NCI-H526 treated with DMSO at 0.1 percent for 48 hours (cell line): ENCODE measurements around the gene ACTR1A.
"Not testable (repeated sequence)": the region's sequence is repeated elsewhere in the genome, so short reads cannot be mapped to it uniquely, and the experiment has no call there.

Source experiments
- DNase-seq: peaks from one replicate; lab custom pipeline; 2025; lab: John Stamatoyannopoulos, UW

ACTR1A gene

DNA sequence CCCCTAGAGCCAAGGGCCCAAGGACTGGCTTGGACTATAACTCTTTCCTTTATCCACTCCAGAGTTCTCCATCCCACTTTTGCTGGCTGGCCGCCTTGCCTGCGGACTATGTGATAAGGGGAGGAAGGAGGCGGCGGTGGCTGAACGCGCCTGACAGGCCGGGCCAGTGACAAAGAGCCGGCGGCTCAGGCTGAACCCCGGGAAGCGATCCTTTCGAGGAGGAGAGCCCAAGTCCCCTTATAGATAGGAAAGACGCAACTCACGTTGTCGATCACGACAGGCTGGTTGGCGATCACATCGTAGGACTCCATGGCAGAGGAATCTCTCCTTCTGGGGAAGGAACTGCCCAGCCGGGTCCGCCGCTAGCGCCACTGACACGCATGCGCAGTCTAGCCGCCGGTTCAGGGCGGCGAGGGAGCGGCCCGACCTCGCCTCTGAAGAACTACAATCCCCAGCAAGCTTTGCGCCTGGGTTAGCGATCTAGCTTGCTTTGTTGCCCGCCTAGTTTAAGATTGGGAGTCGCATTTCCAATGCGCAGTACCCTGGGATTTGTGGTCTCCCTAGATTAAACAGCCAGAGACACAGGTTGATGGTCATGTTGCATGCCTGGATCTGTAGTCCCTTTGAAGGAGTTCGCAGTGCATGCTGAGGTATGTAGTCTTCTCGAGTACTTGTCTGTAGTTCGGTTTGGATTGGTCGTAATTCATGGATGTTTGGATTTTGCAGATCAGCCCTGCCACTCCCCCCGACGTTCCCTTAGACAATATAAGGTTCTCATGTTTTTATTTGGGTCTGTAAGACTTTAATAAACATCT, at the start of gene ACTR1A:
Gene ACTR1A, minus strand, starts transcription at position 376 of the 815 bp plus-strand sequence. Its CDS starts 65 bp downstream, at position 311.
- peak; percentile 97 for DNase-seq

DNA sequence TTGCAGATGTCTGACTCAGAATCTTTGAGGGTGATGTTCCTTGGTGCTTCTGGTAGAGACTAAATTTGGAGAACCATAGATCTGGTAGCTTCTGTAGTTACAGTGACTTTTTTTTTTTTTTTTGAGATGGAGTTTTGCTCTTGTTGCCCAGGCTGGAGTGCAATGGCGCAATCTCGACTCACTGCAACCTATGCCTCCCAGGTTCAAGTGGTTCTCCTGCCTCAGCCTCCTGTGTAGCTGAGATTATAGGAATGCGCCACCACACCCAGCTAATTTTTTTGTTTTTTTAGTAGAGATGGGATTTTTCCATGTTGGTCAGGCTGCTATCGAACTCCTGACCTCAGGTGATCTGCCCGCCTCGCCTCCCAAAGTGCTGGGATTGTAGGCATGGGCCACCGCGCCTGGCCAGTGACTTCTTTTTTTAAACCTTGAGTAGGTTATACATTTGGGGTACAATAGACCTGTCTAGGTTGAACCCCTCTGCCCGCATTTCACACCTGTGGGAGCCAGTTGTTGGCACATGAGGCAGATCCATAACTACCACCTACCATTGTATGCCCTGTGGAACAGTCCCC, 48.2 kb upstream of the ACTR1A start:
- DNase-seq: no peak

DNA sequence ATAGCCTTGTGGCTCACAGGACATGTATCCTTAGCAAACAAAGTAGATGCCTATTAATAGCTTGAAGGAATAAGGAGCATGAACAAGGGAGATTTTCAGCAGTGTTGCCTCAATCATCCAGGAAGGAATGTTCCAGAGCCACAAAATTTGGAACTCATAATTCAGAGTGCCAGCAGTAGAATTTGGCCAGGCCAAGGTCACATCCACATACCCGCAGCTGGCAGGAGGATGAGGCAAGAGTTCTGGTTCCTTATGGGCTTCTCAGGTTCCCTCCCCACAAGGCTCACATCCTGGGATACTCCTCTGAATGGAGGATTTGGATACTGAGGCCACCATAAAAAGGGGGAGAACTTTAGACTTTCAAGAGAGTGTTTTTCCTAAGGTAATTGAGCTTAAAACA, 47.0 kb upstream of the ACTR1A start:
- no peak for DNase-seq

DNA sequence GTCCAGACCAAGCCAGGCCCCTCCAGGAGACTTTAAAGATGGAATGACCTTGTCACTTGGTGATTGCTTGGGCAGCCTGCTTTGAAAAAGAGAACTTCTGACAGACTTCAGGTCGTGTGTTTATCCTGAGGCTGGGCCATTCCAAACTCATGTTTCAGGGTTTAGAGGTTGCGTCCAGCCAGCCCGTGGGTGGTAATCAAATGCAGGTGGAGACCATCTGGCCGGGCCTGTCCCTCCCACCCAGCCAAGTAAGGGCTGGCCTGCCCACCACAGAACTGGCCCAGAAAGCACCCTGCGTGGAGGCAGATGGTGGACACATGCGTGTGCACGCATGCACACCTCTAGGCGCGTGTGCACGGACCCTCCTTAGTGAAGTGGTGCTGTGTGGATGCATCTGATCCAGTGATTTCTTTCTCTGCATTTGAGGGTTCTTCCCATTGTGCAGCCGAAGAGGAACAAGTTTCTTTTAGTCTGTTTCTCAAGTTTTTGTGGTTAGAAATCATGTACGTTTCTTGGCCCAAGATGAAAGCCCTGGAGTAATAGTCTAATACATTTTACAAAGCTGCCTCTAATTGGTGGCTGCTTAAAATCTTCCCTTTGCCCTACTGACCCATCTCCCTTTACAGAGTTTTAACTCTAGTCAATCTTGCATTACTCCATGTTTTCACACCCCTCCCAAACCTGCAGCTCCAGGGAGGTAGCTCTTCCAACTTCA, 44.3 kb upstream of the ACTR1A start:
- DNase-seq: no peak

DNA sequence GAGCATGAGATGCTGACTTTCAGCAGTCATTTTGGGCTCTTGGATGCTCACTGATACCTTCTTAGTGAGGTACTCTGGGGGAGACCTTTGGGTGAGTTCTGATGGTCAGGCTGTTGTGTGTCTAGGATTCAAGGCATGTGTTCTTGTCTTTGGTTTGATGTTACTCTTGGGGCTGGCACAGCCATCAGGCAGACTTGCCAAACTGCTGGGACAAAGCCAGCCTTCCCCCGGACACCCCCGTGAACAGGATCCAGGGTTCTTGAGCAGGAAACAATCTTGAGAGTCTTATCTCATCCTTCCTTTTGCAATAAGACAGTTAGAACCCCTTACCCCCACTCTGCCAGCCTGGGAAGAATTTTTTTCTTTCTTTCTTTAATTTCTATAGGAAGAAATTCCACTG, 43.5 kb upstream of the ACTR1A start:
- no peak for DNase-seq

DNA sequence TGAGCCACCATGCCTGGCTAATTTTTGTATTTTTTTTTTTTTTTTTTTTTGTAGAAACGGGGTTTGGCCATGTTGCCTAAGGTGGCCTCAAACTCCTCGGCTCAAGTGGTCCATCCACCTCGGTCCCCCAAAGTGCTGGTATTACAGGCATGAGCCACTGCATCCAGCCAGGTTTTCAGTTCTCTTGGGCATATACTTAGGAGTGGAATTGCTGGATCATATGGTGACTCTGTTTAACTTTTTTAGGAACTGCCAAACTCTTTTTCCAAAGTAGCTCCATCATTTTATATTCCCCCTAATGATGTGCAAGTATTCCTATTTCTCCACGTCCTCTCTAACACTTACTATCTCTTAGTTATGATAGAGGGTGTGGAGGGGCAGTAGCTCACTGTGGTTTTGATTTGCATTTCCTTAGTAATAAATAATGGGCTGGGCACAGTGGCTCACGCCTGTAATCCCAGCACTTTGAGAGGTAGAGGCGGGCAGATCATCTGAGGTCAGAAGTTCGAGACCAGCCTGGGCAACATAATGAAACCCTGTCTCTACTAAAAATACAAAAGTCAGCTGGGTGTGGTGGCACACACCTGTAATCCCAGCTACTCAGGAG, 42.9 kb upstream of the ACTR1A start:
- DNase-seq: no peak

DNA sequence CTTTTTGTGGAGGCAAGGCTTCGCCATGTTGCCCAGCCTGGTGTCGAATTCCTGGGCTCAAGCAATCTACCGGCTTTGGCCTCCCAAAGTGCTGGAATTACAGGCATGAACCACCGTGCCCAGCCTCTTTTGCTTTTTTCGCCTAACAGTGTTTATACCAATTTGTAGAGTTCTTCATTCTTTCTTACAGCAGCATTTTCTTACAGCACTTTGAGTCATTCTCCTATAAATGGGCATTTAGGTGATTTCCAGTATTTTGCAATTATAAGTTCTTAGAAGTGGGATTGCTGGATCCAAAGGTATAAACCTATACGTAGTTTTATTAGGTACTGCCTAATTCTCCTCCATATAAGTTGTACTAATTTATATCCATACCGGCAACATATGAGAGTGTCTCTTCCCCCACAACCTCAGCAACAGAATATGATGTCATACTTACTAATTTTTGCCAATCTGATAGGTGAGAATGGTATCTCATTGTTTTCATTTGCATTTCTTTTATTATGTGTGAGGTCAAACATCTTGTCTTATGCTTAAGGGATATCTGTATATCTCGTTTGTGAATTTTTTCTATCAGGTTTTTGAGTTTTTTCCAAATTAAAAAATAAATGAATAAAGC, 40.4 kb upstream of the ACTR1A start:
- no peak for DNase-seq

DNA sequence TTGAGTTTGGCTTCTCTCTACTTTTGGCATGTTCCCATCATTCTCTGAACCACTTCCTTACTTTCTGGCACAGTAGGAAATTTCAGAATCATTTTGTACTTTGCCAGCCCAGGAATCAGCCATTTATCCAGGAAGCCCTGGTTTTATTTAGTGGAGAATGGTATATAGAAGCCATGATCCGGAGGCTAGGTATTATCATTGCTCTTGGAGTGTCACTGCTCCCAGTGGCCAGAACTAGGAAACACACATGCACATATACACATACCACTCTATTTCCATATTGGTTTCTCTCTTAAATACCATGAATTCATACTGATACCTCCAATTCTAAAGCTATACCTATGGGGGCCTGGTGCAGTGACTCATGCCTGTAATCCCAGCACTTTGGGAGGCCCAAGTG, 37.5 kb upstream of the ACTR1A start:
- no peak for DNase-seq

DNA sequence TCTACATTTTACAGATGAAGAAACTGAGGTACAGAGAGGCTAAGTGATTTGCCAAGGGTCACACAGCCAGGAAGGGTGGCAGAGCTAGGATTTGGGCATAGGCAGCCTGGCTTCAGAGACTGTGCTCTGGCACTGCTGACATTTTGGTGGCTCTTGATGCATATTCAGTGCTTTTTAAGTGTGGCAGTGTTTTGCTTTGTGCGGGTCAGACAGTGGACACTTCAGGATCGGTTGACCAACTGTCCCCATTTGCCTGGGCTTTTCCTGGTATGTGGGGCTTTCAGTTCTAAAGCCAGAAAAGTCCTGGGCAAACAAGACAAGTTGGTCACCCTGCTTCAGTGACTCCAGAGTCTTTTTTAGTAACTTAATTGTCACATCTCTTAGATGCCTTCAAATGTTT, 36.3 kb upstream of the ACTR1A start:
- DNase-seq: no peak

DNA sequence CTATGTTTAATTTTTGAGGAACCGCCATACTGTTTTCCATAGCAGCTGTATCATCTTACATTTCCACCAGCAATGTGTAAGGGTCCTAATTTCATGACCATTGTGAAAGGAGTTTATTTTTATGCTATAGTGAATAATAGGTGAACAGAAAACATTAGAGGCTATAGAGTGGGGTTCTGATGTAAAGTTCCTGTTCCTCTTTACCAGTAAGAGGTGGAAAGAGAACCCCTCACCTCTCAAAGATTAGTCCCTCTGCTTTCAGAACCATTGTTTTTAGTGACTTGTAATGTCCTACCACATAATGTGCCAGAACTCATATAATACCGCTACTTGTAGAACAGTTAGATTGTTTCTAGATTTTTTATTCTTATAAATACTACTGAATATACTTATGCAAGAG, 35.4 kb upstream of the ACTR1A start:
- no peak for DNase-seq

DNA sequence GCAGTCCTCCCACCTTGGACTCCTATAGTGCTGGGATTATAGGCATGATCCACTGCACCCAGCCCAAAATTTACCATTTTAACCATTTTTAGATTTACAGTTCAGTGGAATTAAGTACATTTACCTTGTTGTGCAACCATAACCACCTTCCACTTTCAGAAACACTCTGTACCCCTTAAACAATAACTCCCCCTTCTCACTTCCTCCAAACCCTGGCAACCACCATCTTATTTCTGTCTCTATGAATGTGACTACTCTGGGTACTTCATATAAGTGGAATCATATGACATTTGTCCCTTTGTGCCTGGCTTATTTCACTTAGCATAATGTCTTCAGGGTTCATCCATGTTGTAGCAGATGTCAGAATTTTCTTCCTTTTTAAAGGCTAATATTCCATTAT, 34.9 kb upstream of the ACTR1A start:
- DNase-seq: no peak

DNA sequence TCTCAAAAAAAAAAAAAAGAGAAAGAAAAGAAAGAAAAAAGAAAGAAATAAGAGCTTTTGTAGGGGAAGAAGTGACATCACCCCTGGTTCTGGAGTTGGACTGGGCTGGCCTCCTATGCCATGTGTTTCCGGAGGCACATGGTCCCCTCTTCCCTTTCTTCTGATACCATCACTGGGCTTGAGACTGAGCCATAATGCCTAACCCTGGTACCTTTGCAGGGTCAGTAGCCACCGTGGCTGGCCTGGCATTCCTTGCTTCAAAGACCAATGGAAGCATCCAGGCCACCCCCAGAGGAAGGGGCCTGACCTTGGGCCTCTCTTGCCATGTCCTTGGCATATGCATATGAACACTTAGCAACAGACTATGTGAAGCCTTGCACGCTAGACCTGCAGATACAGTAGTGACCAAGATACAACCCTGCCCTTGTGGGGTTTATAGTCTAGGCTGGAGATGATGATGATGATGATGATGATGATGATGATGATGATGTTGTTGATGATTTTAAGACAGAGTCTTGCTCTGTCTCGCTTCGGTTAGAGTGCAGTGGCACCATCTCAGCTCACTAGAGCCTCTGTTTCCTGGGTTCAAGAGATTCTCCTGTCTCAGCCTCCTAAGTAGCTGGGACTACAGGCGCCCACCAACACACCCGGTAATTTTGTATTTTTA, 33.1 kb upstream of the ACTR1A start:
- no peak for DNase-seq

DNA sequence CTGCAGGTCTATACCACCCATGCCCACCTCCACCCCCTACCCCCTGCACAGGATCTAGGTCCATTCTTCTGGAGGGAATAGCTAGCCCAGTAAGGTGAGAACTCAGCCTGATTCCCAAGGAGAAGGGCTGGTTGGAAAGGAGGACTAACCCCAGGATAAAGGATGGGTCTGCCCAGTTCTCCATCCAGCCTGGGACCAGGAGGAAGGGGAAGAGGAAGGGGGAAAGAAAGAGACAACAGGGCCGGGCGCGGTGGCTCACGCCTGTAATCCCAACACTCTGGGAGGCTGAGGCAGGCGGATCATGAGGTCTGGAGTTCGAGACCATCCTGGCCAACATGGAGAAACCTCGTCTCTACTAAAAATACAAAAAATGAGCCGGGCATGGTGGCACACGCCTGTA, 32.5 kb upstream of the ACTR1A start:
- DNase-seq: not testable (repeated sequence)

DNA sequence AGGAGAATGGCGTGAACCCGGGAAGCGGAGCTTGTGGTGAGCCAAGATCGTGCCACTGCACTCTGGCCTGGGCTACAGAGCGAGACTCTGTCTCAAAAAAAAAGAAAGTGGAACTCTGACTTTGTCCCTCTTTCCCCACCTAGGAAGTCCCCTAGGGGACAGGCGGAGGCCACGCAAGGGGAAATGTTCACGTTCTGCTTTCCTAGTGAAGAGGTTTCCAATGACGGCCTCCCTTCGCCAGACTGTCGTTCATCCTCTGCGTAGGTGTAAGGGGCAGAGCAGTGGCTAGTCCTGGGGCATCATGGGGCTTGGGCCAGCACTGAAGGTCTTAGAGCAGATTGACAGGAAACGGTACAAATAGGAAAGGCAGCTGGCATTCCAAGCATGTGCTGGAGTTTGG, 31.8 kb upstream of the ACTR1A start:
- no peak for DNase-seq

DNA sequence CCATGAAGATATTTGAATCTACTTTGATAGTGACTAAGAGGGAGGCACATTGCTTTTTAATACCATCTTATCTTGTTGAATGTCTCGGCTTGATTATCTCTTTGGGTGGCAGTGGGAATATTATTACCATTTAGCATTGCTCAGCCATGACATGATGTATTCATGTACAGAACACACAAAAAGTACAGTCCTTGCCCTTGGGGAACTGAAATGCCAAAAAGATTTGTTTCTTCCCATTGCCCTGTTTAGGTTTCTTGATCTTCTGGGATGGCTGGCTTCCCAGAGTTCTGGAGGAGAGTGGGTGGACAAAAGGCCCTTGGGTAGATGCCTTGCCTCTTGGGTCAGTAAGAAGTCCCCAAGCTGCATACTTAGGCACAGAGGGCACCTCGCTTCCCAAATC, 25.0 kb upstream of the ACTR1A start:
- no peak for DNase-seq

DNA sequence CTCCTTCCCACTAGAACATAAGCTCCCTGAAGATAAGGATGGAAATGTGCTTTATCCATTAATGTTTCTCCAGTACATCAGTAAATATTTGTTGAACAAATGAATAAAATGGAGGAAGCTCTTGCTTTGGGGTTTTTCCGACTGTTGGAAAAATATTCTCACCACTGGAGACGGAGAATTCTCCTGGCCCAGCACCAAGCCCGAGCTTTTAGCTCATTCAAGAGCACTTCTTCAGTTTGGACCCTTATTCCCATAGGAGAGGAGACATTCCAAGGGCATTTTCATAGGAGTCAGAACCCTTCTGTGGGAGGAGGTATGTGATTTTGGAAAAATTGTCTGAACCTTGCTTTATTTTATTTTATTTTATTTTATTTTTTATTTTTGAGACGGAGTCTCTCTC, 22.2 kb upstream of the ACTR1A start:
- DNase-seq: no peak

DNA sequence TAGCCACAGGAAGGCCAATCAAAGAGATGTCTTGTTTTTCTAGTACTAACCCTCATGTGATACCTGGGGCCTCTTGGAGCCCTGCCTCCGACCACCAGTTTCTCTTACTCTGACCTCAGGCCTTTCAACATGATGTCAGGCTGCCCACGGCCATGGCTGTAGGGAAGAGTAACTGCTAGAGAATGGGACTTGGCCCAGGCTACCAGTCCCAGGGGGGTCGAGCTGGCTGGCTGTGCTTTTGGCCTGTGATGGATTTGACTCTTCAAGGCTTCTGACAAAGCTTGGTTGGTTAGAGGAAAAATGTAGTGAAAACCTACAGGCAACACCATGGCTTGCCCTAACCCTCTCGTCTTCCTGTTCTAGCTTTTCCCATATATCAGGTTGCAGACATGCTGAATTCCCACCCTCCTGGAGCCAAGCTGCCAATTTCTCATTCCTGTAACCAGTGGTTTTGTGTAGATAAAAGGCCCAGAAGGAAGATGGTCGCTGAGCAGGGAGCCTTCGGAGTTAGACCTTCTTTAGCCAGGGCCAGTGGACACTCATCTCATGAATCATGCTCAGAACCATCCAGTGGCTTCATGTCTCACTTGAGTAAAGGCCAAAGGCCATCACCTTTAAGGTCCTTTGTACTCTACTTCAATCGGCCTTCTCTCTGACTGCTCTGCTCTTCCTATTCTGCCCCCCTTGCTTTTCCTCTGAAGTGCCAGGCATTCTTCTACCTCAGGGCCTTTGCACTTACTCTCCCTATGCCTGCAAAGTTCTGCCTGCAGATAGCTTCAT, 20.9 kb upstream of the ACTR1A start:
- no peak for DNase-seq

DNA sequence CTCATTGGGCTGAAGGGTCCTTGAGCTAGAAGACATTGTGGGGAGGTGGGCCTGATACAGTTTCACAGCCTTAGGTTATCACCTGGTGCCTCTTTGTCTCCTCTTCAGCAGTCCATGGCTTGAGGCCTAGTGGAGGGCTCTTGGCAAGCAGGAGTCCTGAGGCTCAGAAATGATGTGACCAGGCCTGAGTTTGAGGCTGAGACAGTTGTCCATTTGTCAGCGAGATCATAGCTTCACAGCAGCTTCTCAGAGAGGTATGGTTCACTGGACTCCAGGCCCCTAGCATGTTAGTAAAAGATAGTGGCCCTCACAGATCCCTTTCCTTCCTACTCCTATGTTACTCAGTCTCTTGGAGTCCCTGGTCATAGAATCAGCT, 20.4 kb upstream of the ACTR1A start:
- DNase-seq: no peak

DNA sequence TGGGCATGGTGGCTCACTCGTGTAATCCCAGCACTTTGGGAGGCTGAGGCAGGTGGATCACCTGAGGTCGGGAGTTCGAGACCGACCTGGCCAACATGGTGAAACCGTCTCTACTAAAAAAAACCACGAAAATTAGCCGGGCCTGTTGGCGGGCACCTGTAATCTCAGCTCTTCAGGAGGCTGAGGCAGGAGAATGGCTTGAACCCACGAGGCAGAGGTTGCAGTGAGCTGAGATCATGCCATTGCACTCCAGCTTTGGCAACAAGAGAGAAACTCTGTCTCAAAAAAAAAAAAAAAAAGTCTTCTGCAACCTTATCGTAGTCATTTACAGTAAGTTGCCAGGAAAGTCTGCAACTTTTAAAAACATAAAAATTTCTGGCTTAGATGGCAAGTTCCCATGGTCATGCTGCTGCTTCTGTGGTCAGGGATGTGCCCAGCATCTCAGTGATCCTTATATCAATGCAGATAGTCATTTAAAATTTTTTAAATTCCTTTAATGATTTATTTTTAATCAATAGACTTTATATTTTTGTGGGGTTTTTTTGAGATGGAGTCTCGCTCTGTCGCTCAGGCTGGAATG, 16.8 kb upstream of the ACTR1A start:
- DNase-seq: no peak

DNA sequence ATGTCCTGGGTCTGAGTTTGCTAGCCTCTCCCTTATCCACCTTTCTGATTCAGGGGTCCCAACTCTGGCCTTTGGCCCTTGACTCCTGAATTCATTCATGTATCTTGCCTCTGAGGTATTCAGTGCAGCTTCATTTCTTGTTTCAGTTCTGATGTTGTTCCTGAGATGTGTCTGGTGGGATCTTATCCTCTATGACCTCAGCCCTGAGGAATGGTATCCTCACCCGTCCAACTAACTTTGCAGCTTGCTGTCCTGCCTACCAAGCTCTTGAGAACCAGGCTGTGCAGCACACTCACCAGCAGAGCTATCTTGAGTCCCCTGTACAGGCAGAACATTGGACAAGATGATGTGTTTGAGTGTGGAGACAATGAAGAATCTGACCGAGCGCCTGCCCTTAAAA, 15.0 kb upstream of the ACTR1A start:
- DNase-seq: no peak

DNA sequence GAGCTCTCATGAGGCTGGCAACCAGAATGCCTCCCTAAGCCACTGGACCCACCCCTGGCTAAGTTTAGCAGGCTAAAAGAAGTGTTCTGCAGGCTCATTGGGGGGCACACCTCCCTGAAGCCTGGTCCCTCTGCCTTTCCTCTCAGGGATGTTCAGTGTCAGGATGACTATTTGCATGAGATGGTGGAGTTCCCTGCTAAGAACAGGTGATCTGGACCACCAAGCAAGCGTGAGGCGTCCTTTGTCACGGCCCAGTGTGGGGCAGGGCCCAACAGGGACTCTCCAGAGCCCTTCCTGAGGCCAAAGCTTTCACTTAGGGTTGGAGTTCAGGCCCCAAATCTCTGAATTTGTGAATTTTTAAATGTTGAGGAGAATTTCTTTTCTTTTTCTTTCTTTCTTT, 13.2 kb upstream of the ACTR1A start:
- no peak for DNase-seq
